ENCODE results near the gene PRXL2A. TPM values are rescaled to one million over a fixed set of nuclear protein-coding genes. Genes with fewer than 3 reads are reported as not detected.

PRXL2A gene
- total and polyA plus RNA-seq, 2 experiments from 2014 or later, result 166 to 222 TPM

GRCh38 chr10:80453056-80453841, 44.9 kb downstream of the PRXL2A start:
- Histone ChIP-seq H3K9me3 (ENCODE audit: low read depth) (no peaks in the 10 kb centered on the region), H3K36me3 (replicated peaks; ENCODE audit: insufficient read depth, low read depth) (no peaks in the 10 kb centered on the region), H3K27ac (peak overlapping the region; percentile 92), H2AFZ (peak overlapping the region; percentile 57), H3K79me2 (peaks cover 45% of the 10 kb centered on the region), H3K4me3 (peak overlapping the region; percentile 34), H3K4me2 (peak overlapping the region; percentile 72), H4K20me1 (ENCODE audit: insufficient read depth, poor library complexity, severe bottlenecking) (peaks cover 33% of the 10 kb centered on the region), H3K9me2 (replicated peaks; ENCODE audit: insufficient read depth) (no peaks in the 10 kb centered on the region), H3K27me3 (no peaks in the 10 kb centered on the region), H3K4me1 (ENCODE audit: insufficient read depth) (peaks cover 47% of the 10 kb centered on the region)
- WGBS (ENCODE audit: low lambda C conversion rate, missing lambda C conversion rate), result 20% methylated on average over 23 of the region's 23 CpGs
- TF ChIP-seq EZH2phosphoT487 (IDR thresholded peaks at IDR 0.05; ENCODE audit: low read depth, severe bottlenecking, unreplicated experiment) (no peak), CTCF (IDR thresholded peaks at IDR 0.05; ENCODE audit: poor library complexity) (no peak), EZH2 (IDR thresholded peaks at IDR 0.05; ENCODE audit: borderline replicate concordance) (no peak)
- DNase-seq (ENCODE audit: low spot score), result no peak

- no peaks in the 10 kb centered on the region for H3K27me3 ChIP-seq
- TF ChIP-seq CTCF (IDR thresholded peaks at IDR 0.05; ENCODE audit: poor library complexity) (no peak), EZH2 (IDR thresholded peaks at IDR 0.05; ENCODE audit: borderline replicate concordance) (no peak), EZH2phosphoT487 (IDR thresholded peaks at IDR 0.05; ENCODE audit: low read depth, severe bottlenecking, unreplicated experiment) (no peak)
- H3K4me2 ChIP-seq, result peak within 1 kb of the TSS; percentile 94
- H3K4me3 ChIP-seq, result peak within 1 kb of the TSS; percentile 97
- peaks cover 40% of the 10 kb centered on the region for H4K20me1 ChIP-seq (ENCODE audit: insufficient read depth, poor library complexity, severe bottlenecking)
- peaks cover 53% of the 10 kb centered on the region for H3K79me2 ChIP-seq
- H3K4me1 ChIP-seq (ENCODE audit: insufficient read depth), result peaks cover 54% of the 10 kb centered on the region
- H3K27ac ChIP-seq, result peak within 1 kb of the TSS; percentile 100
- peak; percentile 95 for DNase-seq (ENCODE audit: low spot score)
- no peaks in the 10 kb centered on the region for H3K9me2 ChIP-seq (replicated peaks; ENCODE audit: insufficient read depth)
- WGBS (ENCODE audit: low lambda C conversion rate, missing lambda C conversion rate), result 1% methylated on average over 40 of the region's 97 CpGs
- no peaks in the 10 kb centered on the region for H3K36me3 ChIP-seq (replicated peaks; ENCODE audit: insufficient read depth, low read depth)
- H2AFZ ChIP-seq, result peak within 1 kb of the TSS; percentile 90
- H3K9me3 ChIP-seq (ENCODE audit: low read depth), result no peaks in the 10 kb centered on the region
Observed at GRCh38 chr10:80453842-80454512, 45.6 kb downstream of the PRXL2A start, which contains the start of gene TSPAN14. Gene TSPAN14, plus strand, starts transcription at chr10:80454310. Its CDS starts 34,924 bp downstream, at chr10:80489234.

GRCh38 chr10:80454513-80455460, 46.4 kb downstream of the PRXL2A start:
- WGBS (ENCODE audit: low lambda C conversion rate, missing lambda C conversion rate), result 2% methylated on average over 56 of the region's 81 CpGs
- H3K79me2 ChIP-seq, result peaks cover 61% of the 10 kb centered on the region
- no peaks in the 10 kb centered on the region for H3K36me3 ChIP-seq (replicated peaks; ENCODE audit: insufficient read depth, low read depth)
- TF ChIP-seq EZH2phosphoT487 (IDR thresholded peaks at IDR 0.05; ENCODE audit: low read depth, severe bottlenecking, unreplicated experiment), result no peak
- no peak for TF ChIP-seq EZH2 (IDR thresholded peaks at IDR 0.05; ENCODE audit: borderline replicate concordance)
- TF ChIP-seq CTCF (IDR thresholded peaks at IDR 0.05; ENCODE audit: poor library complexity), result no peak
- no peaks in the 10 kb centered on the region for H3K27me3 ChIP-seq
- H2AFZ ChIP-seq, result peak overlapping the region; percentile 90
- no peaks in the 10 kb centered on the region for H3K9me2 ChIP-seq (replicated peaks; ENCODE audit: insufficient read depth)
- H3K4me1 ChIP-seq (ENCODE audit: insufficient read depth), result peaks cover 56% of the 10 kb centered on the region
- peaks cover 48% of the 10 kb centered on the region for H4K20me1 ChIP-seq (ENCODE audit: insufficient read depth, poor library complexity, severe bottlenecking)
- DNase-seq (ENCODE audit: low spot score), result peak; percentile 67
- peak overlapping the region; percentile 97 for H3K4me3 ChIP-seq
- H3K4me2 ChIP-seq, result peak overlapping the region; percentile 94
- H3K9me3 ChIP-seq (ENCODE audit: low read depth), result no peaks in the 10 kb centered on the region
- peak overlapping the region; percentile 100 for H3K27ac ChIP-seq

All from hepatocyte (in vitro differentiated cells).